ENCODE data around the gene LAMA5. TPM values are rescaled to one million over a fixed set of nuclear protein-coding genes. Genes with fewer than 3 reads are reported as not detected.

LAMA5 gene
- total RNA-seq, 2 experiments from 2014 or later = 53.3 to 162 TPM

- Histone ChIP-seq H3K9me3 (ENCODE audit: low read length) (no peaks in the 10 kb centered on the region), H3K79me2 (ENCODE audit: insufficient read depth, low read depth, low read length) (no peaks in the 10 kb centered on the region), H3K9me2 (ENCODE audit: insufficient read depth, low read length) (no peaks in the 10 kb centered on the region), H3K36me3 (ENCODE audit: insufficient read depth, low read length) (peaks cover 28% of the 10 kb centered on the region), H3K4me3 (ENCODE audit: low read depth, low read length, poor library complexity, severe bottlenecking) (no peak overlapping the region), H3K4me2 (ENCODE audit: low read length) (no peak overlapping the region), H4K20me1 (ENCODE audit: insufficient read depth, low read length) (no peaks in the 10 kb centered on the region), H3K4me1 (ENCODE audit: insufficient read depth, low read length, poor library complexity, severe bottlenecking) (peaks cover 7% of the 10 kb centered on the region), H3K27ac (ENCODE audit: low read depth, low read length, poor library complexity, severe bottlenecking) (no peak overlapping the region), H2AFZ (ENCODE audit: low read length) (no peak overlapping the region)
- CTCF ChIA-PET (ENCODE audit: unreplicated experiment) = interaction anchor here (0.7 kb wide), 1 partner anchor 18 kb away, joined by 3 read pairs; no protein-coding TSS in a partner anchor
- POLR2A ChIA-PET = no interaction called here
- TF ChIP-seq EZH2phosphoT487 (IDR thresholded peaks at IDR 0.05; ENCODE audit: borderline replicate concordance, low read depth, low read length) = no peak
- no peak for TF ChIP-seq CTCF (conservative IDR thresholded peaks at IDR 0.05; ENCODE audit: low read length)
- BruUV-seq (replicated peaks) = no TSS peak
- intact Hi-C loops (cut with micrococcal nuclease; ENCODE audit: unreplicated experiment) = no loop called here
- no peak for DNase-seq (ENCODE audit: low spot score)
These were observed 16.9 kb downstream of the LAMA5 start for GRCh38 chr20:62350098-62350628.

DNA sequence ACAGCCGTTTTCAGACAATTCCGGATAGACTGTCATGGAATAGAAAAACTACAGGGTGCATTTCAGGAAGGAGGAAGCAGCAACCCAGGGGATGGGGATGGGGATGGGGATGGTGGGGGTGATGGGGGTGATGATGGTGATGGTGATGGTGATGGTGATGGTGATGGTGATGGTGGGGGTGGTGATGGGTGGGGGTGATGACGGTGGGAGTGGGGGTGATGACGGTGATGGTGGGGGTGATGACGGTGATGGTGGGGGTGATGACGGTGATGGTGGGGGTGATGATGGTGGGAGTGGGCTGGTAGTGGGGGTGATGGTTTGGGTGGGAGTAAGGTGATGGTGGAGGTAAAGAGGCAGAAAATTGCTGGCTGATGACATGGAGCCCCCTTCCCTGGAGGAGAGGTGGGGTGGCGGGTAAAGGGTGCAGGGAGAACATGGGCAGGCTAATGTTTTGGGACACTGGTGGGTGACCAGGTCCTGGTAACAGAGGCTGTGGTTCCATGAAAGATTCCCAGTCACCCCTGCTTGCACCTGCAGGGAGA is 17.5 kb downstream of the LAMA5 start:
- no peaks in the 10 kb centered on the region for H3K9me3 ChIP-seq (ENCODE audit: low read length)
- no peak overlapping the region for H2AFZ ChIP-seq (ENCODE audit: low read length)
- no peak overlapping the region for H3K4me2 ChIP-seq (ENCODE audit: low read length)
- ChIA-PET CTCF (ENCODE audit: unreplicated experiment) (interaction anchor here (0.7 kb wide), 1 partner anchor 19 kb away, joined by 3 read pairs; no protein-coding TSS in a partner anchor), POLR2A (no interaction called here)
- no peak for DNase-seq (ENCODE audit: low spot score)
- H3K4me1 ChIP-seq (ENCODE audit: insufficient read depth, low read length, poor library complexity, severe bottlenecking) = peaks cover 5% of the 10 kb centered on the region
- no peaks in the 10 kb centered on the region for H4K20me1 ChIP-seq (ENCODE audit: insufficient read depth, low read length)
- peaks cover 28% of the 10 kb centered on the region for H3K36me3 ChIP-seq (ENCODE audit: insufficient read depth, low read length)
- H3K79me2 ChIP-seq (ENCODE audit: insufficient read depth, low read depth, low read length) = no peaks in the 10 kb centered on the region
- BruUV-seq (replicated peaks) = no TSS peak
- H3K4me3 ChIP-seq (ENCODE audit: low read depth, low read length, poor library complexity, severe bottlenecking) = no peak overlapping the region
- intact Hi-C loops (cut with micrococcal nuclease; ENCODE audit: unreplicated experiment) = no loop called here
- TF ChIP-seq CTCF (conservative IDR thresholded peaks at IDR 0.05; ENCODE audit: low read length) (no peak), EZH2phosphoT487 (IDR thresholded peaks at IDR 0.05; ENCODE audit: borderline replicate concordance, low read depth, low read length) (no peak)
- no peak overlapping the region for H3K27ac ChIP-seq (ENCODE audit: low read depth, low read length, poor library complexity, severe bottlenecking)
- no peaks in the 10 kb centered on the region for H3K9me2 ChIP-seq (ENCODE audit: insufficient read depth, low read length)

DNA sequence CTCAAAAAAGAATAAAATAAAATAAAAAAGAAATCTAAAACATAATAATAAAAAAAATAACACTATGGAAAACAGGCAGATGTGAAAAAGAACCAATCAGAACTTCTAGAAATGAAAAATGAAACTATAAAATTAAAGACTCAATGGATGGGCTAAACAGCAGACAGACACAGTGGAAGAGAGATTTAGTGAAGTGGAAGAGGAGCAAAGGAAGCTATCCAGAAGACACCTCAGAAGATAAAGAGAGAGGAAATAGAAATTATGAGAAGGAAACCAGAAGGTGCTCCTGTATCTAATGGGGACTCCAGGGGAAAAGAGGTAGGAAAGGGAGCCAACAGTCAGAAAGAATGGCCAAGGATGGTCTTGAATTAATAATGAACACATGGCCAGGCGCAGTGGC is 18.5 kb downstream of the LAMA5 start:
- Histone ChIP-seq H3K9me2 (ENCODE audit: insufficient read depth, low read length) (no peaks in the 10 kb centered on the region), H3K27ac (ENCODE audit: low read depth, low read length, poor library complexity, severe bottlenecking) (no peak overlapping the region), H2AFZ (ENCODE audit: low read length) (no peak overlapping the region), H3K4me1 (ENCODE audit: insufficient read depth, low read length, poor library complexity, severe bottlenecking) (peaks cover 5% of the 10 kb centered on the region), H3K9me3 (ENCODE audit: low read length) (no peaks in the 10 kb centered on the region), H3K79me2 (ENCODE audit: insufficient read depth, low read depth, low read length) (no peaks in the 10 kb centered on the region), H3K4me3 (ENCODE audit: low read depth, low read length, poor library complexity, severe bottlenecking) (no peak overlapping the region), H4K20me1 (ENCODE audit: insufficient read depth, low read length) (no peaks in the 10 kb centered on the region), H3K36me3 (ENCODE audit: insufficient read depth, low read length) (peaks cover 28% of the 10 kb centered on the region), H3K4me2 (ENCODE audit: low read length) (no peak overlapping the region)
- BruUV-seq (replicated peaks) = no TSS peak
- CTCF ChIA-PET (ENCODE audit: unreplicated experiment) = no interaction called here
- no peak for TF ChIP-seq CTCF (conservative IDR thresholded peaks at IDR 0.05; ENCODE audit: low read length)
- no peak for TF ChIP-seq EZH2phosphoT487 (IDR thresholded peaks at IDR 0.05; ENCODE audit: borderline replicate concordance, low read depth, low read length)
- DNase-seq (ENCODE audit: low spot score) = no peak
- POLR2A ChIA-PET = no interaction called here
- intact Hi-C loops (cut with micrococcal nuclease; ENCODE audit: unreplicated experiment) = no loop called here

Data from OCI-LY7 (cell line).